Vagina (tissue), 2 donors: ENCODE results near the gene ASB13.

ENCODE experiments used
- POLR2A ChIP-seq, 2 donors: fragments of 450-650 bp; IDR thresholded peaks; one replicate each; pipeline ENCODE4 v1.6.1; 2017; ENCODE audit warnings: antibody characterized with exemption in 2 of 2, mild to moderate bottlenecking in 2 of 2, moderate library complexity in 2 of 2
- POLR2AphosphoS5 ChIP-seq, 2 donors: sonication (generic); formaldehyde crosslinking; IDR thresholded peaks; one replicate each; pipeline ENCODE4 v1.9.0; 2017; ENCODE audit warnings: antibody characterized with exemption in 2 of 2, mild to moderate bottlenecking in 2 of 2, low read depth in 1 of 2; ENCODE audit not compliant: insufficient read depth in 1 of 2
- TF ChIP-seq, protein P1 (sequence below), 3 experiments: fragments of 450-650 bp in 2 of 3; fragments of 200-600 bp in 1 of 3; sonication (generic) in 1 of 3; IDR thresholded peaks; one replicate each; pipeline ENCODE4 v1.5.1; 2017 to 2019; ENCODE audit warnings: antibody characterized with exemption in 3 of 3, mild to moderate bottlenecking in 2 of 3, moderate library complexity in 2 of 3

DNA sequence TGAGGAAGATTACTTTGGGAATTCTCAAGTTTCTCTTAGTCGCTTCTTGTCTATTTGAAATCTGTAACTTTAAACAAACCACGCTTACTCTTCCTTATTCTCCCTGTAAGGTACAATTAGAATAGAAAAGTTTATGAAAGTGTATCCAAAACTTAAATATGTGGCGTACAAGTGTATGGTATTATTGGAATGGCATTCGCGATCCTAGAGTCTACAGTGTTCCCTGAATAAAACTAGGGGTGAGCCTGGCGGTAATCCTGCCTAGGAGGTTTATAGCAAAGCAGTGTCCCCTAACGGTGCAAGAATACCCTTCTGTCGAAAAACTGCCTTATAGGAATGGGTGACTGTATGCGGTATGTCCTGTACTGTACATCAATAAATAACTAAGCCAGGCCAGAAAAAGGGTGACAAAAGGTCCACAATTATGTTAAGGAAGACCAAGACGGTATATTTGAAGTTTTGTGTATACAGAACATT lies 19.4 kb upstream of the ASB13 start:
- TF ChIP-seq, protein P1, sequence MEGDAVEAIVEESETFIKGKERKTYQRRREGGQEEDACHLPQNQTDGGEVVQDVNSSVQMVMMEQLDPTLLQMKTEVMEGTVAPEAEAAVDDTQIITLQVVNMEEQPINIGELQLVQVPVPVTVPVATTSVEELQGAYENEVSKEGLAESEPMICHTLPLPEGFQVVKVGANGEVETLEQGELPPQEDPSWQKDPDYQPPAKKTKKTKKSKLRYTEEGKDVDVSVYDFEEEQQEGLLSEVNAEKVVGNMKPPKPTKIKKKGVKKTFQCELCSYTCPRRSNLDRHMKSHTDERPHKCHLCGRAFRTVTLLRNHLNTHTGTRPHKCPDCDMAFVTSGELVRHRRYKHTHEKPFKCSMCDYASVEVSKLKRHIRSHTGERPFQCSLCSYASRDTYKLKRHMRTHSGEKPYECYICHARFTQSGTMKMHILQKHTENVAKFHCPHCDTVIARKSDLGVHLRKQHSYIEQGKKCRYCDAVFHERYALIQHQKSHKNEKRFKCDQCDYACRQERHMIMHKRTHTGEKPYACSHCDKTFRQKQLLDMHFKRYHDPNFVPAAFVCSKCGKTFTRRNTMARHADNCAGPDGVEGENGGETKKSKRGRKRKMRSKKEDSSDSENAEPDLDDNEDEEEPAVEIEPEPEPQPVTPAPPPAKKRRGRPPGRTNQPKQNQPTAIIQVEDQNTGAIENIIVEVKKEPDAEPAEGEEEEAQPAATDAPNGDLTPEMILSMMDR (IDR thresholded peaks at IDR 0.05): no peak
- no peak for TF ChIP-seq POLR2A (IDR thresholded peaks at IDR 0.05)
- no peak for TF ChIP-seq POLR2AphosphoS5 (IDR thresholded peaks at IDR 0.05; ENCODE audit: insufficient read depth in 1 of 2, low read depth in 1 of 2)
